Stimulated activated memory B cell treated with anti-CD40 and anti-IgM and Interleukin-4, amounts not matched to agents 10 μg/mL and 1 μg/mL and 100 μg/mL, for 72 hours (primary cell): Measurements from ENCODE around the gene KIAA0930.

ENCODE experiments used
- ATAC-seq: fragments of 150-1000 bp; cut with Tn5 transposase; 2 replicates; pipeline ENCODE4 v1.10.0; 2021
- H3K27ac Mint-ChIP-seq: one replicate; pipeline ENCODE4 v1.8.0; 2022; ENCODE audit warnings: mild to moderate bottlenecking, mixed read lengths
- H3K27me3 Mint-ChIP-seq: one replicate; pipeline ENCODE4 v1.8.0; 2022; ENCODE audit warnings: mixed read lengths
- H3K36me3 Mint-ChIP-seq: one replicate; pipeline ENCODE4 v1.8.0; 2022; ENCODE audit warnings: mixed read lengths
- H3K4me1 Mint-ChIP-seq: one replicate; pipeline ENCODE4 v1.8.0; 2022; ENCODE audit warnings: mixed read lengths
- H3K4me3 Mint-ChIP-seq: one replicate; pipeline ENCODE4 v1.8.0; 2022; ENCODE audit warnings: mild to moderate bottlenecking, moderate library complexity, mixed read lengths
- H3K9me3 Mint-ChIP-seq: one replicate; pipeline ENCODE4 v1.8.0; 2022; ENCODE audit warnings: mixed read lengths

The KIAA0930 gene

DNA sequence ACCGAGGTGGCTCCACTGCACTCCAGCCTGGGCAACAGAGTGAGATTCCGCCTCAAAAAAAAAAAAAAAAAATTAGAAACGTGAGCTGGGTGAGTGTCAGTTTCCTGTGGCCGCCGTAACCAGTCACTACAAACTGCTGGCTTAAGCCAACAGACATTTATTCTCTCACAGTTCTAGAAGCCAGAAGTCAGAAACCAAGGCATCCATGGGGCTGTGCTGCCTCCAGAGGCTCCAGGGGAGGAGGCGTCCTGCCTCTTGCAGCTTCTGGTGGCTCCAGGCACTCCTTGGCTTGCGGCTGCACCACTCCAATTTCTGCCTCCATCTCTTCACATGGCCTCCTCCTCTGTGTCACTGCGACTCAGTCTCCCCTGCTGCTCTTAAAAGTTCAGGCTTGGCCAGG, 11.1 kb upstream of the KIAA0930 start:
- Mint-ChIP-seq H3K4me1 (peaks cover 39% of the 10 kb centered on the region), H3K27ac (no peak overlapping the region), H3K36me3 (no peaks in the 10 kb centered on the region), H3K4me3 (no peak overlapping the region), H3K9me3 (no peaks in the 10 kb centered on the region), H3K27me3 (no peaks in the 10 kb centered on the region)
- no peak for ATAC-seq

DNA sequence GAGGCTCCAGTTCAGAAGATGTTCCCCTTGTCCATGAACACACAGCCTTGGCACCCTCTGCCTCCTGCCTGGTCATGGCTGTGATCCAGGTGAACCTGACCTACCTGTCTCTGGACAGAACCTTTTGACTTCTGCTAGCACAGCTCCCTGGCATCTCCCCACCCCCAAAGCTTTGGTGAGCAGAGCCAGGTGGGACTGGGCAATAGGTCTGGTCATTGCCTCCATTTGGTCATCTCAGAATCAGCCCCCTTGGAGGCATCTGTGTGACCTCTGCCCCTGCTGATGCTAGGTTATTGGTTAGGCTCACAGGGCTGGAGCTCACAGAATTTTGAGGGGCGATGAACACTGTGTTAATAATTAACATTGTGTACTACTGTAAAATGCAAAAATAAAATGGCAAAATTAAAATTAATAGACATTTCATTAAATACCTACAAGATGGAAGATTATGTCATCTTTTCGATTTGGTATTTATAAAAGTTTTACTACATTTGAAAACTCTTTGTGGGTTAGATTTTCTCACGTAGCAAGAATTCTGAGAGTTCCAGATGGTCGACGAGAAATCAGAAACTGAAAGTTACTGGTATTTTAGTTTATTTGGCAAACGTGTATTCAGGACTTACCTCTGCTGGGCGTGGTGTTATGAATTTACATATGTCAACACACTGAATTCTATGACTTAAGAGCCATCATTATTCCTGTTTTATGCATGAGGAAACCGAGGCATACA, 8.3 kb upstream of the KIAA0930 start:
- Mint-ChIP-seq H3K27ac (peak overlapping the region; percentile 67), H3K27me3 (no peaks in the 10 kb centered on the region), H3K36me3 (no peaks in the 10 kb centered on the region), H3K4me3 (peak overlapping the region; percentile 9), H3K9me3 (no peaks in the 10 kb centered on the region), H3K4me1 (peaks cover 34% of the 10 kb centered on the region)
- peak; percentile 37 for ATAC-seq

DNA sequence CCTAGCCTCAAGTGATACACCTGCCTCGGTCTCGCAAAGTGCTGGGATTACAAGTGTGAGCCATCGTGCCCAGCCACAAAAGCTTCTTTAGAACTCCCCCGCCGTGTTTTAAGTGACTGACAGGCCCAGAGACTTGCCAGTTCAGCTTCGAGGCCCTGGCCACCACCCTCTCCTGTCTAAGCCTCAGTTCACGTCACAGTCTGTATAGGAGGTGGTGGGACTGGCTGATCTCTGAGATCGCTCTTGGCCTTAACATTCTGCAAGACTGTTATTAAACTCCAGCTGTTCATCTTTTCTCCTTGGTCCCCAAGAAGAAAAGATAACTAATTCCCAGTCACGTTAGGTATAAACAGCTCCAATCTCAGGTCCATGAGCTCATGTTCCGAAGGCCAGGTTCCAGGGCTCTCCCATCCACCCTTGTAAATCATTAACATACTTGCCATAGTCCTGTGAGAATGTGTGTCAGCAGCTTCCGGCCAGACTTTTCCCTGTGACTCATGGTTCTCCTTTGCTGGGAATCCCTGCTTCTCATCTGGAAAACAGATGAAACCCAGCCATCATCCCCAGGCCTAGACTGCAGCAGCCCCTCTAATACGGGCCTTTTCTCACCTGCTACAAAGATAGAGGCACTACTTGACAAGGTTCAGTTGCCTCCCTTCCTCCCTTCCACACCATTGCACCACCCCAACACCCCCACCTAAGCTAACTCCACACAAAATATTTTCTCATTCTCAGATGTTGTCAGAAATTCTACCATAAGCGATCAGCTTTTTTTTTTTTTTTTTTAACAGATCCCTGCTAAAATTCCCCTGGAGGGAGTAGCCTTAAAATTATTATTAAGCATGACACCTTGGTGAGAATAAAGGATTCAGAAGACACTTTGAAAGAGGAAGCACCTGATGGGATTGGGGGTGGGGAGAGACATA, 5.6 kb upstream of the KIAA0930 start:
- no peaks in the 10 kb centered on the region for H3K27me3 Mint-ChIP-seq
- H3K4me3 Mint-ChIP-seq = no peak overlapping the region
- peak; percentile 49 for ATAC-seq
- no peaks in the 10 kb centered on the region for H3K36me3 Mint-ChIP-seq
- peak overlapping the region; percentile 47 for H3K27ac Mint-ChIP-seq
- peaks cover 47% of the 10 kb centered on the region for H3K4me1 Mint-ChIP-seq
- H3K9me3 Mint-ChIP-seq = no peaks in the 10 kb centered on the region

DNA sequence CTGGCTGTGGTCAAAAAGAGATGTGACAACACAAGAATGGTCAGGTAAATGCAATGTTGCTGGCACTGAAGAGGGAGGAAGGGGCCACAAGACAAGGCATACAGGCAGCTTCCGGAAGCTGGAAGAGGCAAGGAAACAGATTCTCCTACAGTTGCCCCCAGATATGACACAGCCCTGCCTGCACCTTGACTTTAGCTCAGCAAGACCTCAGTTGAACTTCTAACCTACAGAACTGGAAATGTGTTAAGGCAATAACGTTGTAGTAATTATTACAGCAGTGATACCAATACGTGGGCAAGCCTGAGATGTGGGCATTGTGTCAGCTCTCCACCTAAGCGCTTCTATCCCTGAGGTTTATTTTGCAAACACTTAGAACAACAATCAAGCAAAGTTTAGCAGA, 4.2 kb upstream of the KIAA0930 start:
- H3K27me3 Mint-ChIP-seq = no peaks in the 10 kb centered on the region
- H3K4me1 Mint-ChIP-seq = peaks cover 54% of the 10 kb centered on the region
- no peaks in the 10 kb centered on the region for H3K9me3 Mint-ChIP-seq
- no peak overlapping the region for H3K27ac Mint-ChIP-seq
- no peaks in the 10 kb centered on the region for H3K36me3 Mint-ChIP-seq
- no peak overlapping the region for H3K4me3 Mint-ChIP-seq
- ATAC-seq = no peak

DNA sequence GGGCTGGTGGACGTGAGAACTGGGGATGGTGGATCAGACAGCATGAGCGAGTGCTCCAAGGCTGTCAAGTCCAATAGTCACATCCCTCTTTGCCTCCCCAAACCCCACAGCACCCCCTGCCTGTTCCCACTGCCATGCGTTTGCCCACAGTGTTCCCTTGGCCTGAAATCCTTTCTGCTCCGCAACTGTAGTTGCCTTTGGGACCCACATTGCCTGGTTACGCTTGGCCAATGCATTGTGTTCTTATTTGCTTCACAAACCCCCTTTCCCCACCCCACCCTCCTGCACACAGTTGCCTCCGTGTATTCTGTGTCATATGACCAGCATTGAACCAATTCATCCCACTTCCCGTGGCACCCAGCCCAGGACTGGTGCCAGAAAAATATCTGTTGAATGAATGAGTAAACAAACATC, 2.1 kb upstream of the KIAA0930 start:
- no peaks in the 10 kb centered on the region for H3K27me3 Mint-ChIP-seq
- no peak overlapping the region for H3K4me3 Mint-ChIP-seq
- peaks cover 56% of the 10 kb centered on the region for H3K4me1 Mint-ChIP-seq
- H3K36me3 Mint-ChIP-seq = peaks cover 5% of the 10 kb centered on the region
- no peak for ATAC-seq
- H3K27ac Mint-ChIP-seq = no peak overlapping the region
- H3K9me3 Mint-ChIP-seq = no peaks in the 10 kb centered on the region

DNA sequence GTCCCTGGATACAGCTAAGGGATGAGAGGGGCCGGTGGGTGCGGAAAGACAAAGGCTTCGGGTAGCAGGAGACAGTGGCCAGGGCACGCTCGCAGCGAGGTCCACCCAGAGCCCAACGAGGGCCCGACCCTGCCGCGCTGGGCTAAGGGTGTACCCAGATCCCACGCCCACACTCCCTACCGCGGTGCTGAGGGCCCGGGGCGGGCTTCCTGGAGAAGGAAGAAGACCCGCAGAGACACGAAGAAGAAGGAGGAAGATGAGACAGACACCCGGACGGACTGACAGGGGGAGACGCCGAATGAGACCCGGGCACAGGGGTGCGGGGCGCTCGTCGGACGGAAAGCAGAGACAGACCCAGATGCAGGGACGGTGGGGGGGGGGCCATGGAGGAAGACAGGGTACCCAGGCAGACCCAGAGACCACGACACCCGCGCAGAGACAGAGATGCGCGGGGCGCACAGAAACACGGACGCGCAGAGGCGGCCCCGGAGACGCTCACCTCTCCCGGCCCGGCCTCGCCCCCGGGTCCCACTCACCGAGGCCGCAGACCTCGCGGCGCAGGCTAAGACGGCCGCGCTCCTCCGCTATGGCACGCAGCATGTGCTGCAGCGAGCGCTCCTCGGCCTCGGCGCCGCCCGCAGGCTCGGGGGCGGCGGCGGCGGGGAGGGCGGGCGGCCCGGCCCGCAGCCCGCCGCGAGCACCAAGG, 437 bp downstream of the KIAA0930 start:
- peaks cover 63% of the 10 kb centered on the region for H3K4me1 Mint-ChIP-seq
- peak overlapping the region; percentile 86 for H3K4me3 Mint-ChIP-seq
- H3K9me3 Mint-ChIP-seq = no peaks in the 10 kb centered on the region
- peaks cover 5% of the 10 kb centered on the region for H3K36me3 Mint-ChIP-seq
- peak; percentile 64 for ATAC-seq
- no peaks in the 10 kb centered on the region for H3K27me3 Mint-ChIP-seq
- H3K27ac Mint-ChIP-seq = peak overlapping the region; percentile 75

DNA sequence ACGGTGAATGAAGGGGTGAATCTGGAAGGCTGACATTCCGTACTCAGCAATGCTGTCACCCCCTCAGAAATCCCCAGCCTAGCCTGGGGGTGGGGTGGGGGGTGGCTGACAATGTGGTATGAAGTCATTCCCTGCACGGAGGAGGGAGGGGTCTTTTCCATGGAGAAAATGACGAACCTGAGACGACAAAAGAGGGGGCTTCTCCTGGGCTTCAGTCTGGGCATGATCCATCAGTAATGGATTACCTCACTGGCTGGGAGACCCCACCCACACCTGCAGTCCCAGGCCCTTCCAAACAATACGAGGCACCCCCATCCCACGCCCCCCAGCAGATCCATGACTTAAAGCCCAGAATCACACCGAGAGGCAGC, 1.0 kb downstream of the KIAA0930 start:
- no peak for ATAC-seq
- peak overlapping the region; percentile 86 for H3K4me3 Mint-ChIP-seq
- peaks cover 5% of the 10 kb centered on the region for H3K36me3 Mint-ChIP-seq
- peak overlapping the region; percentile 75 for H3K27ac Mint-ChIP-seq
- no peaks in the 10 kb centered on the region for H3K9me3 Mint-ChIP-seq
- peaks cover 69% of the 10 kb centered on the region for H3K4me1 Mint-ChIP-seq
- H3K27me3 Mint-ChIP-seq = no peaks in the 10 kb centered on the region

DNA sequence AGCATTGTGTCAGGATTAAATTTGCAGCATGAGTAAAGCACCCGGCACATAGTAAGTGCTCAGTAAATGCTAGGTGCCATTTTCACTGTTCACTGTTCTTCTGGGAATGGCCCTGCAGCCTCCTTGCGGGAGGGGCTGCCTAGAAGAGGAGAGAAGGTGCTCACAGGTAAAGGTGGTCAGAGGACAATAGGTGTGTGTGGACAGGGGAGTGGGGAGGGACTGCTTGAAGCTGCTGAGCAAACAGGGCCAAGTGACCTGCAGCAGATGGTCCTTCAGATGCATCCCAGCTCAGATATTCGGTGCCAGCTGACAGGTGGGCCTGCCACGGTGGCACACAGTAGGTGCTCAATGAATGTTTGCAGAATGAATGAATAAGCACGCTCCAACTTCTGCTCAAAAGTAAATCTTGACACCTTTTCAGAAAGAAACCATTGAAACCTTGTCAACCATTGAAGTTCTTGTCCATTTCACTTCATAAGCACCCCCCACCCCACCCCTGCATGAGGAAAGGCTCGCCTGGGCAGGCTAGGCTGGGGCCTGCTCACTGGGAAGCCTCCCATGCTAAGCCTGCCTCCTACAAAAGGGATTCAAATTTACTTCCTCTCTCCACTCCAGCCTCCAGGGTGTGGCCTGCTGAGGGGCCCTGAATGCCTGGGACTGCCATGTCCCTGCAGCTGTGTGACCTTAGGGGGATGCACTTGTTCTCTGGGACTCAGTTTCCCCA, 1.6 kb downstream of the KIAA0930 start:
- Mint-ChIP-seq H3K27me3 (no peaks in the 10 kb centered on the region), H3K9me3 (no peaks in the 10 kb centered on the region), H3K36me3 (peaks cover 5% of the 10 kb centered on the region), H3K4me1 (peaks cover 74% of the 10 kb centered on the region), H3K27ac (peak overlapping the region; percentile 75), H3K4me3 (peak overlapping the region; percentile 86)
- no peak for ATAC-seq

DNA sequence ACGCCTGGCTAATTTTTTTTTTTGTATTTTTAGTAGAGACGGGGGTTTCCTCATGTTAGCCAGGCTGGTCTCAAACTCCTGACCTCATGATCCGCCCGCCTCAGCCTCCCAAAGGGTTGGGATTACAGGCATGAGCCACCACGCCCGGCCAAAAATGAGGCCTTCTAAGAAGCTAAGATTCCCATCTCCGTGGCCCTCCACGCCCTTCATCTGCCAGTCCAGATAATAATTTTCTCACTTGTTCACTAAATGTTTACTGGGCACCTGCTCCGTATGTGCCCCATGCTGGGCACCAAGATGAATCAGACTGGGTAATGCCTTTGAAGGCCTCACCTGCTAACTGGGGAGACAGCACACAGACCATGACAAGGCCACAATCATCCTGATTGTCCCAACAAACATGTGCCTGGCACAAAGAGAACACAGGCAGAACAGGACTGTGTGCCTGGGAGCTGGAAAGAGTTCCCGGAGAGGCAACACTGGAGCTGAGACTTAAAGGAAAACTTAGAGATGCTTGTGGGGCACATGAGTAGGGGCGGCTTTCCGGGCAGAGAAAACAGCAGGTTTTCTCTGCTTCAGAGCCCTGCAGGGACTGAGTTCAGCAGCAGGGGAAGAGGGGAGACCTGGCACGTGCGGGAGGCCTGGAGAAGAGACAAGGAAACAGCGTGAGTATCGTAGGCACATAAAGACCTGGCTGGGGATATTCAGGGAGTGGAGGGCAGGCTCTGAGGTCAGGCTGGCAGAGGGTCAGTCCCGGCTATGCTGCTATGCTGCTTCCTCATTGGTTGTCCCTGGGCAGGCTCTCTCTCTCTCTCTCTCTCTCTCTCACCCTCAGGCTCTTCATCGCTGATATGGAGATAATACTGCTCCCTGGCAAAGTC, 2.4 kb downstream of the KIAA0930 start:
- Mint-ChIP-seq H3K27me3 (no peaks in the 10 kb centered on the region), H3K9me3 (no peaks in the 10 kb centered on the region), H3K4me1 (peaks cover 80% of the 10 kb centered on the region), H3K27ac (no peak overlapping the region), H3K4me3 (no peak overlapping the region), H3K36me3 (peaks cover 5% of the 10 kb centered on the region)
- no peak for ATAC-seq

DNA sequence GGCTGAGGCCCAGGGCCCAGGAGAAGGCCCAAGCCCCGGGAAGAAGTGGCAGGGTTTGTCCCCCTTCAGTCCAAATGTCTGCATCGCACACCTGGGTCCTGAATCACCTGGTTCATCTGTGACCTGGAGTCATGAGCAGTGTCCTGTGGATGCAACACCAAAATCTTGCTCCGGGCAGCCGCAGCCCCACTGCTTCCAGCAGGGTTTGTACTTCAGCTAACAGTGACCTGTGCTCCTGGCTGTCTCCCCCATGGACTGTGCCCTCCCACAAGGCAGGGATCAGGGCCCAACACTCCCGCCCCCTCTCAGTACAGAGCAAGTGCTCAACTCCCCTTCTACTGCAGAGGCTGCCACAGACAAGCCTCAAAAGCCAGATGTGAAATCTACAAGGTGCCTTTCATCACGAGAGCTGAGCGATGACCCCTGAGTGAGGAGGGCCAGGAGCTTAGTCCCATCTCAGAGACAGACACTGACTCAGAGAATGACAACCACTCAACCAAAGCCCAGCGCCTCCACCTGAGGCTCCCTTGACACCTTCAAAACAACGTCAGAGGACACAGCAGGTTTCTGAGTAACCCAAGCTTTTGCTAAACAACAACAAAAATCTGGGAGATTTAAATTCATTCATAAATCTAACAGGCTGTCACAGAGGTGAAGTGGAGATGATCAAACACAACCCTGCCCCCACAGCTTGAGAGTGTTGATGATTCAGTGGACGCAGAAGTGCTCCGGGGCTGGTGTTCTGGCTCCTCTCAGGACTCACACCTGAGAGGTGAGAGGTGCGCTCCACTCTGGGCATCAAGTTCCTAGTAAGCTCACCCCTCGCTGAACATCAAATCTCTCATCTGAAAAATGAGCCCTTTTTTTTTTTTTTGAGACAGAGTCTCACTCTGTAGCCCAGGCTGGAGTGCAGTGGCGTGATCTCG, 3.4 kb downstream of the KIAA0930 start:
- no peak overlapping the region for H3K4me3 Mint-ChIP-seq
- H3K27ac Mint-ChIP-seq = peak overlapping the region; percentile 82
- peaks cover 12% of the 10 kb centered on the region for H3K36me3 Mint-ChIP-seq
- no peaks in the 10 kb centered on the region for H3K9me3 Mint-ChIP-seq
- H3K27me3 Mint-ChIP-seq = no peaks in the 10 kb centered on the region
- no peak for ATAC-seq
- H3K4me1 Mint-ChIP-seq = peaks cover 87% of the 10 kb centered on the region

DNA sequence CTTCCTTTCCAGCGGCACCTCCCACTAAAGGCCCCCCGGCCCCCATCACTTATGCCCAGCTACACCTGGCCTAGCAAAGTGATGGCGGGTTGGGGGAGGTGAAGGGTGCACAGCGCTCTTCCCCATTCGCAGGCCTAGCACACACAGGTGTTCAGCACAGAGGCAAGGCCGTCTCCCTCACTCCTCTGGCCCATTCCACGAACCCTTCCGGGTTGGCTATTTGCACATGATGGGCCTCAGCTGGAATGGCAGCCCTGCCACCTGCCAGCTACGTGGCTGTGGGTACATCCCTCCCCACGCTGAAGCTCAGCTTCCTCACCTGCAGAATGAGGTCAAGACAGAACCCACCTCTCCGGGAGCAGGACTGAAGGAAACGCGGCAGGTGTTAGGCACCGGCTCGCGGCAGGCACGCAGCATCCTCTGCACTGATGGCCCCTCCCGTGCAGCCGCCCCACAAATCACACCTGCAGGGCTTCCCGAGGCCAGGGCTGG, 4.8 kb downstream of the KIAA0930 start:
- peak overlapping the region; percentile 82 for H3K27ac Mint-ChIP-seq
- ATAC-seq = peak; percentile 61
- no peaks in the 10 kb centered on the region for H3K9me3 Mint-ChIP-seq
- H3K27me3 Mint-ChIP-seq = no peaks in the 10 kb centered on the region
- H3K4me3 Mint-ChIP-seq = peak overlapping the region; percentile 67
- H3K4me1 Mint-ChIP-seq = peaks cover 82% of the 10 kb centered on the region
- H3K36me3 Mint-ChIP-seq = peaks cover 12% of the 10 kb centered on the region

DNA sequence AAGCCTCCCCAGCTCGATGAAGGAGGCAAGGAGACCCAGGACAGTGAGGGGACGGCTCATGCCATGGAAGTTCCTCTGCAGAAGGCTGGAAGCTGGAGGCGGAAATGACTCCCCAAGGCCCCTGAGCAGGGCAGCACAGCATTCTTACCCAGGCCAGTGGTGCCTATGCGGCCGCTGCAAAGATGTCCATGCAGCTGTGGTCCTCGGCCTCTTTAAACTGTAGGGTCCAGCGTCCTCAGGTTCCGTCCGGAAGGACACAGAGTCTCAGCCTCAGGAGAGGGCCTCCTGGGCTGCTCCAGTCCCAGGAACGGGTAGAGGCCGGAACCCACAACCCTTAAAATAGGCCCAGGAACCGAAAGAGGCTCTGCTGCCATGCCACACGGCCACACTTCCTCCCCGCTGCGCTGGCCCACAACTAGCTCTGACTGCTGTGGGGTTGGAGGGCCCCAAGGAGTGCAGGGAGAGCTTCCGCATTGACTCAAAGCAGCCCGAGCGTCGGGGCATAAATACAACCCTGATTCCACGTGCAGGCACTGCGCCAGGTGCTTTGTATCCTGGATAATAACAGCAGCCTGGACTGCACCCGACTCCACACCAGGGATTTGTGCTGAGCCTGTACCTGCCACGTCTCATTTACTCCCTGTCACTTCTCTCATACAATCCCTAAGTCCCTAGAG, 5.5 kb downstream of the KIAA0930 start:
- Mint-ChIP-seq H3K9me3 (no peaks in the 10 kb centered on the region), H3K36me3 (peaks cover 12% of the 10 kb centered on the region), H3K27me3 (no peaks in the 10 kb centered on the region), H3K4me3 (peak overlapping the region; percentile 67), H3K4me1 (peaks cover 81% of the 10 kb centered on the region), H3K27ac (peak overlapping the region; percentile 82)
- peak; percentile 89 for ATAC-seq

DNA sequence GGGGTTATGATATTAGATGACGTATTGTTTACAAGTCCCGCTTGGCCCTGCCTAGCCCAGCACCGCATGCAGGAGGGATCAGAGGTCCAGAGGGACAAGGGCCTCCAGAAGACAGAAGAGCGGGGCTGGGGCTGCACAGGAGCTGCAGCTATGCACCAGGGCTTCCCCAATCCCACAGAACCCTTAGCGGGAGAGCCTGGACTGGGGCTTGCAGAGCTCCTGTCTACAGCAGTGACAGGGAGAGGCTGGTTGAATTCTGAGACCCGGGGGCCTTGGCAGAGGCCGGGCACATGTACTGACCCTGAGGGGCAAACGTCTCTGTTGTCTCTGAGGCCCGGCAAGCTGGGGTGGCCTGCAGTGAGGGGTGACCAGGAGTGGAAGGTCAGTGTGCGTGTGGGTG, 6.9 kb downstream of the KIAA0930 start:
- H3K27ac Mint-ChIP-seq = peak overlapping the region; percentile 82
- no peaks in the 10 kb centered on the region for H3K9me3 Mint-ChIP-seq
- peak overlapping the region; percentile 14 for H3K4me3 Mint-ChIP-seq
- ATAC-seq = no peak
- peaks cover 77% of the 10 kb centered on the region for H3K4me1 Mint-ChIP-seq
- H3K36me3 Mint-ChIP-seq = peaks cover 12% of the 10 kb centered on the region
- H3K27me3 Mint-ChIP-seq = no peaks in the 10 kb centered on the region
